ENCODE results near the gene PATJ.

DNA sequence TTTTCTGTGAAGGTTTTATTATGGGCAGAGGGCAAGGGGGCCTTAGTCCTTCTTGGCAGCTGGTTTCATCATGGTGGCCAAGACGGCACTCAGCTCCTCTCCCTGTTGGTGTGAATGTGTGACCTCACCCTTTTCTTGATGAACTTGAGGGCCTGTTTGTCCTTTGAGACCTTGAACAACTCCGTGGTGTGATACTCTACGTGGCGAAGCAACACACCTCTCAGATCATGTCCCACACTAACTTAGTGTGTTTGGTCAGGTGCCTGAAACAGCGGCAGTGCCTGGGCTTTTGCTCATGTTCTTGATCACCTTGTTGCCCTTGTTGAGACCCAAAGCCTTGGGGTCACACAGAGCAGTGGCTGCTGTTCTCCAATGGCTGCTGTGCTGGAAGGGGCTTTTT is 465.8 kb downstream of the PATJ start:
- no peak for TF ChIP-seq SIN3A (IDR thresholded peaks at IDR 0.05; ENCODE audit: borderline replicate concordance, insufficient read depth, low read length)
- no peak for TF ChIP-seq POLR2AphosphoS5 (IDR thresholded peaks at IDR 0.05; ENCODE audit: low read depth, low read length)
- no peak for TF ChIP-seq TAF1 (IDR thresholded peaks at IDR 0.05; ENCODE audit: borderline replicate concordance, insufficient read depth, low read length)
